K562 (cell line): ENCODE results near the gene ATG14. TPM values are rescaled to one million over a fixed set of nuclear protein-coding genes. Genes with fewer than 3 reads are reported as not detected.
"Not testable (repeated sequence)": the region's sequence is repeated elsewhere in the genome, so short reads cannot be mapped to it uniquely, and the experiment has no call there.

Experiments
- ATAC-seq: fragments of 200-7000 bp; cut with Tn5 transposase; 3 replicates; pipeline ENCODE4 v1.9.1; 2020; ENCODE audit warnings: moderate library complexity
- BruUV-seq: library from RNA; stranded (reverse); fragments of 400-500 nt; replicated peaks from 2 replicates; lab custom pipeline; 2021; lab: Mats Ljungman, UMichigan
- CTCF ChIA-PET: fragments of 300-600 bp; formaldehyde crosslinking; extraction: SDS; loops from one replicate; lab custom pipeline; 2021; ENCODE audit warnings: low intra/inter-chr PET ratio; lab: Yijun Ruan, JAX
- POLR2A ChIA-PET: fragments of 300-600, 350-650 bp; sonication (Branson Sonifier 250); formaldehyde crosslinking; extraction: SDS; loops from one replicate; lab custom pipeline; 2021; ENCODE audit warnings: antibody characterized with exemption, inconsistent platforms; lab: Yijun Ruan, JAX
- DNase-seq, 4 experiments: peaks; one replicate each; pipeline versions ENCODE4 v3.0.0 to v3.0.0-alpha.2; 2011 to 2018; ENCODE audit warnings: low spot score in 3 of 4, mixed read lengths in 3 of 4; ENCODE audit errors: extremely low read depth in 1 of 4
- FAIRE-seq: peaks from 2 replicates; lab custom pipeline; 2011; peaks lifted over from hg19 to GRCh38; lab: Jason Lieb, UNC
- H2AFZ ChIP-seq: 2 replicates; pipeline ENCODE4 v1.6.0; 2011; ENCODE audit warnings: low read depth, low read length, control low read depth, inconsistent platforms
- H3K27ac ChIP-seq: fragments of 200-600 bp; 3 replicates; pipeline ENCODE4 v1.8.0; 2011; ENCODE audit warnings: low read depth, mild to moderate bottlenecking, control low read depth, inconsistent platforms, low read length, moderate library complexity, mixed read lengths; ENCODE audit errors: extremely low read depth
- H3K27me3 ChIP-seq, 2 experiments: fragments of 300-600 bp in 1 of 2; 2 replicates in 1 of 2; 3 replicates in 1 of 2; pipeline versions ENCODE4 v1.6.0 to v1.8.0; 2011; ENCODE audit warnings: inconsistent platforms in 2 of 2, low read length in 2 of 2, mild to moderate bottlenecking in 1 of 2, mixed read lengths in 1 of 2, moderate library complexity in 1 of 2; ENCODE audit not compliant: control insufficient read depth in 2 of 2, insufficient read depth in 2 of 2
- H3K36me3 ChIP-seq: fragments of 300-600 bp; 3 replicates; pipeline ENCODE4 v1.8.0; 2011; ENCODE audit warnings: mild to moderate bottlenecking, low read length, inconsistent platforms; ENCODE audit not compliant: control insufficient read depth, insufficient read depth
- H3K4me1 ChIP-seq, 2 experiments: fragments of 200-600 bp in 1 of 2; replicated peaks in 1 of 2; 2 replicates in 1 of 2; 3 replicates in 1 of 2; pipeline versions ENCODE4 v1.5.1 to v1.8.0; 2011; ENCODE audit warnings: inconsistent platforms in 2 of 2, low read length in 2 of 2, mild to moderate bottlenecking in 1 of 2, mixed read lengths in 1 of 2, moderate library complexity in 1 of 2; ENCODE audit not compliant: control insufficient read depth in 2 of 2, insufficient read depth in 2 of 2
- H3K4me2 ChIP-seq: 2 replicates; pipeline ENCODE4 v1.6.1; 2011; ENCODE audit warnings: low read length, control low read depth, inconsistent platforms, mixed read lengths; ENCODE audit not compliant: insufficient read depth
- H3K4me3 ChIP-seq: fragments of 200-600 bp; sonication (generic), shearing (Covaris generic); 2 replicates; pipeline ENCODE4 v1.5.1; 2016; ENCODE audit warnings: control low read depth, inconsistent platforms
- H3K79me2 ChIP-seq: fragments of 200-600 bp; 3 replicates; pipeline ENCODE4 v1.8.0; 2011; ENCODE audit warnings: low read length, inconsistent platforms; ENCODE audit not compliant: control insufficient read depth, insufficient read depth
- H3K9ac ChIP-seq, 2 experiments: 2 replicates each; pipeline versions ENCODE4 v1.6.0 to v1.6.1; 2011; ENCODE audit warnings: low read depth in 2 of 2, low read length in 2 of 2, control low read depth in 1 of 2, inconsistent platforms in 1 of 2, mild to moderate bottlenecking in 1 of 2, mixed read lengths in 1 of 2; ENCODE audit not compliant: insufficient read depth in 1 of 2
- H3K9me1 ChIP-seq: one replicate; pipeline ENCODE4 v1.6.0; 2011; ENCODE audit warnings: inconsistent platforms, mild to moderate bottlenecking, low read length, moderate library complexity; ENCODE audit not compliant: control insufficient read depth, insufficient read depth
- H3K9me3 ChIP-seq: replicated peaks from 2 replicates; pipeline ENCODE4 v1.5.1; 2011; ENCODE audit warnings: low read depth, low read length, inconsistent platforms; ENCODE audit not compliant: control insufficient read depth, insufficient read depth
- H4K20me1 ChIP-seq: replicated peaks from 2 replicates; pipeline ENCODE4 v1.6.1; 2011; ENCODE audit warnings: low read length, inconsistent platforms, mixed read lengths; ENCODE audit not compliant: control insufficient read depth, insufficient read depth
- CBX2 ChIP-seq: fragments of 200-600 bp; sonication (generic); IDR thresholded peaks from one replicate; pipeline ENCODE4 v1.6.1; 2012; ENCODE audit warnings: mild to moderate bottlenecking, low read length, inconsistent platforms; ENCODE audit not compliant: insufficient read depth, poor library complexity, severe bottlenecking
- CTBP1 ChIP-seq: fragments of 450-650 bp; IDR thresholded peaks from 2 replicates; pipeline ENCODE4 v1.6.1; 2016; ENCODE audit warnings: borderline replicate concordance
- GABPB1 ChIP-seq: sonication (generic); formaldehyde crosslinking; IDR thresholded peaks from 2 replicates; pipeline ENCODE4 v1.8.0; 2022; ENCODE audit warnings: mild to moderate bottlenecking, missing genetic modification reagents
- ILF3 ChIP-seq: fragments of 450-650 bp; IDR thresholded peaks from 2 replicates; pipeline ENCODE4 v1.6.1; 2018; ENCODE audit warnings: antibody characterized with exemption, mild to moderate bottlenecking, moderate library complexity, borderline replicate concordance
- KHSRP ChIP-seq: fragments of 450-650 bp; IDR thresholded peaks from 2 replicates; pipeline ENCODE4 v1.6.1; 2017
- MEIS2 ChIP-seq: fragments of 450-650 bp; IDR thresholded peaks from 2 replicates; pipeline ENCODE4 v1.6.1; 2014; ENCODE audit warnings: mild to moderate bottlenecking; ENCODE audit not compliant: partially characterized antibody
- NELFE ChIP-seq: IDR thresholded peaks from 2 replicates; pipeline ENCODE4 v1.6.1; 2011; ENCODE audit warnings: mild to moderate bottlenecking; ENCODE audit not compliant: insufficient read depth, insufficient read length
- NFE2 ChIP-seq: IDR thresholded peaks from 2 replicates; pipeline ENCODE4 v1.6.1; 2014; ENCODE audit warnings: antibody characterized with exemption, low read depth
- NFIC ChIP-seq: fragments of 450-650 bp; IDR thresholded peaks from 2 replicates; pipeline ENCODE4 v1.6.1; 2017; ENCODE audit warnings: mild to moderate bottlenecking, inconsistent platforms
- PTBP1 ChIP-seq: fragments of 200-400 bp; formaldehyde crosslinking; IDR thresholded peaks from 2 replicates; pipeline ENCODE4 v1.6.1; 2017; ENCODE audit warnings: low read depth, low read length
- XRCC3 ChIP-seq: fragments of 450-650 bp; IDR thresholded peaks from 2 replicates; pipeline ENCODE4 v1.6.1; 2017; ENCODE audit warnings: mild to moderate bottlenecking, moderate library complexity
- WGBS: fragments of 100-300 bp; shearing (Covaris generic); methylation state at CpG from one replicate; pipeline ENCODE4 v1.1.6; 2016; ENCODE audit warnings: low coverage, mixed read lengths; ENCODE audit not compliant: insufficient coverage; ENCODE audit errors: missing lambda C conversion rate; 5-methylcytosine and 5-hydroxymethylcytosine counted together
- in situ Hi-C: fragments of 300-500 bp; cut with MboI; formaldehyde crosslinking; loops from 4 replicates; pipeline ENCODE4 v1.15.0; 2018; ENCODE audit warnings: inconsistent platforms, mixed read lengths
- intact Hi-C: fragments of 100-400 bp; cut with micrococcal nuclease; formaldehyde crosslinking; loops from 2 replicates; pipeline ENCODE4 v1.14.2; 2022
- polyA plus RNA-seq, 8 experiments: library from polyadenylated mRNA; depleted of rRNA in 4 of 8; stranded (reverse) in 5 of 8; unstranded in 3 of 8; fragments of >200 nt; fragmentation: Nextera tagmentation in 2 of 8; fragmentation: Illumina TruSeq in 1 of 8; extraction: Ambion mirVana in 2 of 8; extraction: Trizol in 1 of 8; gene quantifications; 2 replicates each; pipeline versions ENCODE4 v1.2.1 to v1.2.3, GENCODE V29; 2011 to 2014; ENCODE audit warnings: inconsistent platforms in 1 of 8, missing spikeins in 1 of 8
- total RNA-seq, 7 experiments: library from RNA; depleted of rRNA in 6 of 7; stranded (reverse); fragments of >200 nt in 6 of 7; fragmentation: Illumina TruSeq in 2 of 7; extraction: Trizol in 2 of 7; gene quantifications; 2 replicates each; pipeline versions ENCODE4 v1.2.1 to v1.2.3, GENCODE V29; 2011 to 2021; ENCODE audit warnings: low replicate concordance in 1 of 7
- TF ChIP-seq, protein P1 (sequence below): fragments of 450-650 bp; formaldehyde crosslinking; IDR thresholded peaks from 2 replicates; pipeline ENCODE4 v1.4.0; 2020; ENCODE audit warnings: mild to moderate bottlenecking, moderate library complexity
- TF ChIP-seq, protein P2 (sequence below), 2 experiments: fragments of 450-650 bp in 1 of 2; sonication (generic) in 1 of 2; formaldehyde crosslinking in 1 of 2; IDR thresholded peaks in 1 of 2; conservative IDR thresholded peaks in 1 of 2; 2 replicates each; pipeline versions ENCODE4 v1.6.1 to v1.8.1; 2016 to 2023; ENCODE audit warnings: mild to moderate bottlenecking in 2 of 2, moderate library complexity in 2 of 2, inconsistent platforms in 1 of 2, missing genetic modification reagents in 1 of 2

Gene ATG14
- total and polyA plus RNA-seq, 9 of the 15 experiments (the other 6 are each of a cell fraction or from before 2014, with no cell fraction given), result 0.55 to 4.2 (median 3.5) TPM

DNA sequence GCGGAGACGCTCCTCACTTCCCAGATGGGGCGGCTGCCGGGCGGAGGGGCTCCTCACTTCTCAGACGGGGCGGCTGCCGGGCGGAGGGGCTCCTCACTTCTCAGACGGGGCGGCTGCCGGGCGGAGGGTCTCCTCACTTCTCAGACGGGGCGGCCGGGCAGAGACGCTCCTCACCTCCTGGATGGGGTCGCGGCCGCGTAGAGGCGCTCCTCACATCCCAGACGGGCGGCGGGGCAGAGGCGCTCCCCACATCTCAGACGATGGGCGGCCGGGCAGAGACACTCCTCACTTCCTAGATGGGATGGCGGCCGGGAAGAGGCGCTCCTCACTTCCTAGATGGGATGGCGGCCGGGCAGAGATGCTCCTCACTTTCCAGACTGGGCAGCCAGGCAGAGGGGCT is 44.8 kb upstream of the ATG14 start:
- H3K27me3 ChIP-seq, result peaks cover 0 to 11% of the 10 kb centered on the region in 2 experiments; a peak in 4 of 5 replicates
- H3K36me3 ChIP-seq, H3K4me3 ChIP-seq, BruUV-seq, H2AFZ ChIP-seq, H3K9me3 ChIP-seq, intact Hi-C loops, H3K9me1 ChIP-seq, DNase-seq, H3K4me1 ChIP-seq, CTCF ChIA-PET, H3K27ac ChIP-seq, in situ Hi-C loops, H4K20me1 ChIP-seq, FAIRE-seq, H3K4me2 ChIP-seq, ATAC-seq, POLR2A ChIA-PET, H3K9ac ChIP-seq, H3K79me2 ChIP-seq: not testable (repeated sequence)
- WGBS, result no CpG with 5 or more reads among the region's 34 CpGs

DNA sequence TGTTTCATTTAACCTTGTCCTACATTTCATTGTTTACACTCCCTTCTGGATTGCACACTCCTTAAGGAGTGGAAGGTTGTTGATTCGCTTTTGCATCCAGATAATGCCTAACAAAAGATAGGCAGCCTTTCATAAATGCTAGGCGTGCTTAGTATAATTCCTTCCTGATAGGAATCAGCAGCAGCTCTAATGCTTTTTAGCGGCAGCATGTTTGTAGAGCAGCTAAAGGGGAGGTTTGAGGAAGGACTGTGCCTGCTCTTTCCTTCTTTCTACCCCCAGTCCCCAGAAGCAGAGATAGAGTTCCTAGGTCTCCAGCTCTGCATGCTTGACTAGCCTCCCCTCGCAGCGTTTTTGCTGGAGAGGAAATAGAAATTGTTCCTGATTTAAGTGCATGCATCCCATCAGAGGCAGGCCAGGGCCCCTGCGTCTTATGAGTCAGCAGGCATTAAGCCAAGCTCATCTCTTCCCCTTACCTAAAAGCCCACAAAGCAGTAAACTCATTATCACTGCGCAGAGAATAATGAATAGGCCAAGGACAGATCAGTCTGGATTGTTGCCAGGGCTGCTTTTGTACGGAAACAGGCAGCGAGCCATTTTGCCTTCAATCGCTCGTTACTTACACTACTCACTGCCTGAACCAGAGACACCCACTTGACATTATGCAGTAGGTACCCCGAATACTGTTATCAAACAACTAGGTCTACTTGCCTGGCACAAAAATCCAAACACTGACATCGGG is 42.8 kb upstream of the ATG14 start:
- Histone ChIP-seq H3K79me2 (no peaks in the 10 kb centered on the region), H3K27me3 (peaks cover 0 to 6% of the 10 kb centered on the region in 2 experiments; a peak in 3 of 5 replicates), H3K4me3 (no peak overlapping the region), H3K36me3 (no peaks in the 10 kb centered on the region), H3K9ac (no peak overlapping the region; a peak in 1 of 4 replicates), H3K4me2 (no peak overlapping the region; the same call in 1 of the 2 replicates), H4K20me1 (no peaks in the 10 kb centered on the region), H3K4me1 (peaks cover 0 to 6% of the 10 kb centered on the region in 2 experiments; a peak in 1 of 5 replicates), H3K9me1 (no peaks in the 10 kb centered on the region), H2AFZ (no peak overlapping the region), H3K9me3 (no peaks in the 10 kb centered on the region), H3K27ac (no peak overlapping the region)
- peak; percentile 63 for ATAC-seq
- no TSS peak for BruUV-seq
- in situ Hi-C loops, result no loop called here
- FAIRE-seq, result peak; percentile 69
- peak in 2 of 4 experiments; percentile 27 to 61 for DNase-seq
- ChIA-PET CTCF (no interaction called here), POLR2A (interaction anchor here (0.6 kb wide), 1 partner anchor 20 kb away, joined by 3 read pairs; no protein-coding TSS in a partner anchor)
- intact Hi-C loops, result no loop called here
- 2% methylated on average over 13 of the region's 13 CpGs for WGBS
- TF ChIP-seq CTBP1, result peak; percentile 41; the same call in 1 of the 2 replicates
- TF ChIP-seq CBX2, result no peak
- peak; percentile 75 for TF ChIP-seq NFIC
- TF ChIP-seq, protein P1, sequence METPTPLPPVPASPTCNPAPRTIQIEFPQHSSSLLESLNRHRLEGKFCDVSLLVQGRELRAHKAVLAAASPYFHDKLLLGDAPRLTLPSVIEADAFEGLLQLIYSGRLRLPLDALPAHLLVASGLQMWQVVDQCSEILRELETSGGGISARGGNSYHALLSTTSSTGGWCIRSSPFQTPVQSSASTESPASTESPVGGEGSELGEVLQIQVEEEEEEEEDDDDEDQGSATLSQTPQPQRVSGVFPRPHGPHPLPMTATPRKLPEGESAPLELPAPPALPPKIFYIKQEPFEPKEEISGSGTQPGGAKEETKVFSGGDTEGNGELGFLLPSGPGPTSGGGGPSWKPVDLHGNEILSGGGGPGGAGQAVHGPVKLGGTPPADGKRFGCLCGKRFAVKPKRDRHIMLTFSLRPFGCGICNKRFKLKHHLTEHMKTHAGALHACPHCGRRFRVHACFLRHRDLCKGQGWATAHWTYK (CRISPR knock-in tag), result no peak
- no peak for TF ChIP-seq KHSRP
- TF ChIP-seq GABPB1 (CRISPR knock-in tag), result no peak
- no peak for TF ChIP-seq NELFE
- peak; percentile 38 for TF ChIP-seq MEIS2
- TF ChIP-seq PTBP1, result no peak
- TF ChIP-seq ILF3, result no peak
- TF ChIP-seq XRCC3, result no peak
- TF ChIP-seq, protein P2, sequence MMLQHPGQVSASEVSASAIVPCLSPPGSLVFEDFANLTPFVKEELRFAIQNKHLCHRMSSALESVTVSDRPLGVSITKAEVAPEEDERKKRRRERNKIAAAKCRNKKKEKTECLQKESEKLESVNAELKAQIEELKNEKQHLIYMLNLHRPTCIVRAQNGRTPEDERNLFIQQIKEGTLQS (IDR thresholded peaks at IDR 0.05), result peak; percentile 31; the same call in 1 of the 2 replicates
- TF ChIP-seq, protein P2 (CRISPR knock-in tag; conservative IDR thresholded peaks at IDR 0.05), result no peak
- peak; percentile 41; the same call in 1 of the 2 replicates for TF ChIP-seq NFE2
